ENCODE results near the gene AUTS2.
A peak's percentile ranks its signal among the peaks of the same experiment; 100 is the strongest.

AUTS2 gene

GRCh38 chr7:70017357-70017756 is 419.1 kb downstream of the AUTS2 start:
- no peak for DNase-seq (ENCODE audit: low spot score)

DNA sequence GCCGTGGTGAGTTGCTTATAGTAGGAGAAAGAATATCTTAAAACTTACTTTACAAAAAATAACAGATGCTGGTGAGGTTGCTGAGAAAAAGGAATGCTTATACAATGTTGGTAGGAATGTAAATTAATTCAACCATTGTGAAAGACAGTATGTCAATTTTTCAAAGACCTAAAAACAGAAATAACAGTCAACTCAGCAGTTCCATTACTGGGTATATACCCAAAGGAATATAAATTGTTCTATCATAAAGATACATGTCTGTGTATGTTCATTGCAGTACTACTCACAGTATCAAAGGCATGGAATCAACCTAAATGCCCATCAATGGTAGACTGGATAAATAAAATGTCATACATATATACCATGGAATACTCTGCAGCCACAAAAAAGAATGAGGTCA is 420.4 kb downstream of the AUTS2 start:
- DNase-seq (ENCODE audit: low spot score) (no peak), FAIRE-seq (no peak)

More at GRCh38 chr7:70017357-70017756, 419.1 kb downstream of the AUTS2 start:
- FAIRE-seq = no peak

DNA sequence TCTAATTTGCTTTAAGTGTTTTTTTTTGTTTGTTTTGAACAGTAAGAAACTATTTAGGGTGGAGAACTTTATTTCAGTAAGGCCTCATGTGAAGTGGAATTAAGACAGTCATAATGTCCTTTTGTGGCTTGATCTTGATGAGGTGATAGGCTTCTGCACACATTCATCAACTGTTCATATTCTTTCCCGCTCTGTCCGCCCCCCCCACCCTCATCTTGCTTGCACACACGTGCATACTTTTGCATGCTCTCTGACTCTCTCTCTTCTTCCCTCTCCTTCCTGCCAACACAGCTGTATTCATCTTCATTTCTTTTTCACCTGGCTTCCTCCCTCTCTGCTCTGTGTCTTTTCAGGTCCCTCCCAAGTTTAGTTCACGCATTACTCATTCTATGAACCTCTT is 429.6 kb downstream of the AUTS2 start:
- DNase-seq (ENCODE audit: low spot score) (no peak), FAIRE-seq (no peak)

DNA sequence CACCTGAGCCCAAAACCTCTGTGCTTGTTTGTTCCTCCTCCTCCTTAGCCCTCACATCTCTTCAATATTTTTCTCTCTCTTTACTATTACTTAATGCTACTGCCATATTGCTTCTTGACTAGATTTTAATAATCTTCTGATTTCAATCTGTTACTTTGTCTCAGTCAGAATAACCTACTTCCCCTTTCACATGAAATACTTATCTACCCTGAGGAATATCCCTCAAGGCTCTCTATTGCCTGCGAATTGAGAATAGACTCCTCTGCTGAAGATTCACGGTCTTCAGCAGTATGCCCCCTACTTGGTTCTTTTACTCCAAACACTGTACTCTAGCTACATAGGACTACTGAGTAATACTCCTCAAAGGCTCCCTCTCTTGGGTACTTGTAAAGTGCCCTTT is 430.3 kb downstream of the AUTS2 start:
- DNase-seq (ENCODE audit: low spot score) (no peak), FAIRE-seq (no peak)

- DNase-seq (ENCODE audit: low spot score) = no peak
Measured at GRCh38 chr7:70029993-70030392, 431.7 kb downstream of the AUTS2 start.

DNA sequence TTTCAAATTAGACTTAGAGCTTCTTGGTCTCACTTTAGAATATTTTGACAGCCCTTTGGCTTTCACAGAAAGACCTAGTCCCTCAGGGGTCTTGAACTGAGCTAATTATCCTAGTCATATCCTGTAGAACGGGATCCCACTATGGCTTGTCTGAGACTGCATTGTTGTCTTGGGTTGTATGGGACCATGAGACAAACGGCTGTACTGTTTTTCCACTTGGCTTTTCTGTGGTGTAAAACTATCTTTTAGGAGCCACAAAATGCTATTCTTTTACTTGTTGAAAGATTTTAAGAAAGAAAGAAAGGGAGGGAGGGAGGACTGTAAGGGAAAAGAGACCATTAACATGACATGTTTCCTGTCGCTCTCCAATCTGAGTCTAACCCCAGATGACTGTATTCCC is 432.5 kb downstream of the AUTS2 start:
- DNase-seq (ENCODE audit: low spot score) (no peak), FAIRE-seq (no peak)

More at GRCh38 chr7:70029993-70030392, 431.7 kb downstream of the AUTS2 start:
- FAIRE-seq = no peak

DNA sequence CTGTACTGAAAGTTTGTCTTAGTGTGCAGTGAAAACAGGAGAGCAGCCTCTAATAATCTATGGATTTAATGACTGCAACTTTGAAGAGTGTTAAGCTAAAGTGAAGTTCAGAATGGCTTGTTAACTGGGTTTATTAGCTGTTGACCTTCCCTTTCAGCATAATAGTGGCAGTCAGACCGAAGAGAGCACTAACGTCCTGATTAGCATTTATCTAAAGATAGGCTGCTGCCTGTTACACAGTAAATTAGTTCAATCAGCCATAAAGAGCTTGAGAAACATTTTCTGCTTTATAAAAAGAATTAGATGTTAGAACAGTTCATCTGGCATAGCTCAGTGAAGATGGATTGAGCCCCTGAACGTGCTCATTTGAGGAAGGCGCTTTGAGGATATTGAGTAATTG is 433.0 kb downstream of the AUTS2 start:
- FAIRE-seq = no peak

GRCh38 chr7:70032649-70033048 is 434.4 kb downstream of the AUTS2 start:
- DNase-seq (ENCODE audit: low spot score) = no peak
- FAIRE-seq = no peak

More for the DNA sequence above, 433.0 kb downstream of the AUTS2 start:
- no peak for DNase-seq (ENCODE audit: low spot score)

- DNase-seq (ENCODE audit: low spot score) (no peak), FAIRE-seq (no peak)
Measured at GRCh38 chr7:70033226-70033625, 435.0 kb downstream of the AUTS2 start.

DNA sequence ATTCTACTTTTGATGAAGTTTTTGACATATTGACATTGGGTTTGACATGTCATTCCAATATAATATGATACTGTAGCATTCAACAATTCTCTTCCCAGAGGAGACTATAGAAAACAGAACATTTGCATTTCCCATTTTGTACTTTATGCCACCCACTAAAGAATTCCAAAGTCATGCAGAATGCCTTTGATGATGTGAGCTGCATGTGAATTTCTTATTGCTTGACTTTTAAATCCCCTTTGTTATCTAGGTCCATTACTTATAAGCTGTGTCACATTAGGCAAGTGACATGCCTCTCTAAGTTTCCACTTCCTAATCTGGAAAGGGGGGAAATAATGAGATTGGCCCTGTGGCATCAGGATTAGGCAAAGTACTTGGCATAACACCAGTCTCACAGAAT is 436.7 kb downstream of the AUTS2 start:
- DNase-seq (ENCODE audit: low spot score) (no peak), FAIRE-seq (no peak)

GRCh38 chr7:70035519-70035918 is 437.2 kb downstream of the AUTS2 start:
- FAIRE-seq (no peak), DNase-seq (ENCODE audit: low spot score) (no peak)

GRCh38 chr7:70035955-70036354 is 437.7 kb downstream of the AUTS2 start:
- no peak for DNase-seq (ENCODE audit: low spot score)
- no peak for FAIRE-seq

DNA sequence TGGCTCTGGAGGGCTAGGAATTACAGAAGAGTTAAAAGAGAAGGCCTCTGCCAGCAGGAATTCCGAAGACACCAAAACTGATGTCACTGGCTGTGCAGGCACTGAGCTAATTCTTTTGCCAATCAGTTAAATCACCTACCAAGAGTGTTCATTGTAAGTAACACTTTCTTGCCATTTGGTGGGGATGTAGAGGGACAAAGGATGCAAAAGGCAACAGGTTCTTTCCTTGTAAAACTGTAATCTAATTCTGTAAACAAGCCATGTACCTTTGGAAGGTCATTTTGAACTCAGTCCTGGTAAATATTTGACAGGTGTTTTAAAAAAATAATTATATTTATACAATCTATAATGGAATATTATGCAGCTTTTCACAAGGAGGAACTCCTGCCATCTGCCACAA is 438.4 kb downstream of the AUTS2 start:
- FAIRE-seq = no peak
- no peak for DNase-seq (ENCODE audit: low spot score)

- no peak for DNase-seq (ENCODE audit: low spot score)
- no peak for FAIRE-seq
Measured at GRCh38 chr7:70037171-70037933, 439.1 kb downstream of the AUTS2 start.

DNA sequence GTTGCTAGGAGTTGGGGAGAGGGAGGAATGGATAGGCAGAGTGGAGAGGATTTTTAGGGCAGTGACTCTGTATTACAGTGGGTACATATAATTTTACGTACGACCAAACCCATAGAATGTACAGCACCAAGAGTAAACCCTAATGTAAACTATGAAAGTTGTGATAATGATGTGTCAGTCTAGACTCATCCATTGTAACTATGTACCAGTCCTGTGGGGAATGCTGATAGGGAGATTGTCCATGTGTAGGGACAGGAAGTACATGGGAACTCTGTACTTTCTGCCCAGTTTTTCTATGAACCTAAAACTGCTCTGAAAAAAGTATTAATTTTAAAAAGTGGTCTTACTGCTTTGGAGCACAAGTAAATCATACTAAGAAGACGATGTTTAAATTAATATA is 441.8 kb downstream of the AUTS2 start:
- FAIRE-seq (no peak), DNase-seq (ENCODE audit: low spot score) (no peak)

DNA sequence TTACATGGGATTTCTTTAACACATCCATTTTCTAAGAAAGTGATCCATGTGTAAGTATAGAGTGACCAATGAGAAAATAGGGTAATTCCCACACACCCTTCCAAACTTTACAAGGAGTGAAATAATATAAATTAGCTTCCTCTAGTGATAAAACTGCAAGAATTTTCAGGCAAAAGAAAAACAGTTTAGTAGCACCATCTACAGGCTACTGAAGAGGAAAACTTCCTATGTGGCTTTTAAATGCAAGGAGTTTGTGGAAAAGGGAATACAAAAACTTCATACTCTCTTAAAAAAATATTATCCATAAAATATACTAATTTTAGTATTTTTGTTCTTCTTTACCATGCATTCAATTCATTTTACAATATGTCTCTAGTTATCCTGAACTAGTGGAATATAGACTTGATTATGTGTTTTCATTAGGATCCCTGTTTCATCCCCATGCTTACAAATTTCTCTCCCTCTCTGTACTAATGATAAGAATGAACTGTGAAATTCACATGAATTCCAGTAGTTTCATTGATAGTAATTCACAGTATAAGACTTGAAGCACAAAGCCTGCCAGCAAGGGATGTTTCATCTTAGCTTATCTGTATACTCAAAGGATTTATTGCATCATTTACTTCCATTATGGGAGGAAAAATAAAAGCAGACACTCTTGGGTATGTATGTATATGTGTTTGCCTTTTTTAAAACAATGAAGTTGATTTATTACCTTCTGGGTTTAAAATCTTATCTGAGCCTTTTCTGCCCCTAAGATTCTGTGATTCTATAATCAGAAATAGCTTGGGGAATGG is 442.9 kb downstream of the AUTS2 start:
- no peak for DNase-seq (ENCODE audit: low spot score)
- no peak for FAIRE-seq

GRCh38 chr7:70042533-70042932 is 444.3 kb downstream of the AUTS2 start:
- no peak for FAIRE-seq

GRCh38 chr7:70043015-70043538 is 444.8 kb downstream of the AUTS2 start:
- FAIRE-seq (no peak), DNase-seq (ENCODE audit: low spot score) (no peak)

More at GRCh38 chr7:70042533-70042932, 444.3 kb downstream of the AUTS2 start:
- DNase-seq (ENCODE audit: low spot score) = peak; percentile 13

DNA sequence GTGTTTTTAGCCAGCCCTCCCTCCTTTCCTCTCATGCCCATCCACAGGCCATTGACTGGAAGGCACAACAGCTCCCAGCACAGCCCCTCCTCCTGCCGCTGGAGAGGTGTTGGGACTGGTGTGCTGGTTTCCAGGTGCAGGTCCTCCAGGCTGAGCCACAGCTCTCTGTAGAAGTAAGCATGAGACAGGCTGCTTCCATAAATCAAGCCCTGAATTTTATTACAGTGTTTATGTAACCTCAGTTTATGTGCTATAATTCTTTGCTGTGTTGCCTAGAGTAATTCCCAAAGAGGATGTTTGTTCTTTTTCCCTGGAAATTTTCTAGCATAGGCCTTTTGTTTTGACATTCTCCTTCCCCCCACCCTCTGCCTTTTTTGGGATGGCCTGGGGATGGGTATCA is 445.8 kb downstream of the AUTS2 start:
- no peak for FAIRE-seq
- no peak for DNase-seq (ENCODE audit: low spot score)

- DNase-seq (ENCODE audit: low spot score) = no peak
- FAIRE-seq = no peak
Measured at GRCh38 chr7:70044525-70044924, 446.2 kb downstream of the AUTS2 start.

DNA sequence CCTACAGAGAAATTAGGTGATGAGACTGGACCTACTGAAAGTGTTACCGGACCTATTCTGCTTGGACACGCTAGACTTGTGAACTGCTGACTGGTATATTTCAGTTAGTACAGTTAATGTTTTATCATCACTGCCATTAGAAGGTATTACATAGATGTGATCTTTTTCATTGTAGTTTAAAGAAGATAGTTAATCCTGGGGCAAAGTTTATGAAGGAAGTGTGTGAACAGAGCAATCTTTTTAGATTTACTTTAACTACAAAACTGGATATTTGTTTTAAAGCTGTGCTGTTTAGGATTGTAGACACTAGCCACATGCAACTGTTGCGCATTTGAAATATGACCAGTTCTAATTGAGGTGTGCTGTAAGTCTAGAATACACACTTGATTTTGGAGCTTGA is 446.7 kb downstream of the AUTS2 start:
- no peak for FAIRE-seq
- DNase-seq (ENCODE audit: low spot score) = no peak

- DNase-seq (ENCODE audit: low spot score) (no peak), FAIRE-seq (no peak)
Measured at GRCh38 chr7:70047384-70047783, 449.1 kb downstream of the AUTS2 start.
